ENCODE measurements around the gene SERINC2. TPM values are rescaled to one million over a fixed set of nuclear protein-coding genes. Genes with fewer than 3 reads are reported as not detected.

SERINC2 gene
- total and polyA plus RNA-seq, 4 donors, result 6.1 to 59.1 (median 38.8) TPM

- Histone ChIP-seq H3K9ac (ENCODE audit: insufficient read depth in 1 of 2, low read length in 2 of 2) (no peak overlapping the region), H3K4me3 (no peak overlapping the region), H3K27me3 (ENCODE audit: control insufficient read depth in 3 of 3, insufficient read depth in 3 of 3, low read length in 2 of 3) (peaks cover 0 to 2% (median 0%) of the 10 kb centered on the region in 3 donors), H3K4me1 (ENCODE audit: control insufficient read depth in 5 of 5, insufficient read depth in 5 of 5, low read length in 5 of 5) (peaks cover 0 to 11% (median 0%) of the 10 kb centered on the region in 5 donors), H3K27ac (ENCODE audit: low read depth in 1 of 2, low read length in 1 of 2) (no peak overlapping the region), H3K36me3 (ENCODE audit: control insufficient read depth in 4 of 4, insufficient read depth in 4 of 4, low read length in 4 of 4) (no peaks in the 10 kb centered on the region), H3K9me3 (ENCODE audit: control insufficient read depth in 4 of 4, insufficient read depth in 3 of 4, low read length in 3 of 4) (peaks cover 0 to 13% (median 9%) of the 10 kb centered on the region in 4 donors)
- WGBS, 2 donors, result 82 to 89% methylated on average over 8 of the region's 8 CpGs
- TF ChIP-seq CTCF (IDR thresholded peaks at IDR 0.05; ENCODE audit: control extremely low read depth, extremely low read depth), result no peak
- no peak for DNase-seq
- ATAC-seq (ENCODE audit: insufficient read depth, low FRiP score), result no peak
Measured at GRCh38 chr1:31453384-31454079, 40.5 kb downstream of the SERINC2 start.

- DNase-seq, result no peak
- Histone ChIP-seq H3K9ac (ENCODE audit: insufficient read depth in 1 of 2, low read length in 2 of 2) (no peak overlapping the region), H3K27me3 (ENCODE audit: control insufficient read depth in 3 of 3, insufficient read depth in 3 of 3, low read length in 2 of 3) (no peaks in the 10 kb centered on the region), H3K36me3 (ENCODE audit: control insufficient read depth in 4 of 4, insufficient read depth in 4 of 4, low read length in 4 of 4) (no peaks in the 10 kb centered on the region), H3K9me3 (ENCODE audit: control insufficient read depth in 4 of 4, insufficient read depth in 3 of 4, low read length in 3 of 4) (peaks cover 0 to 20% (median 16%) of the 10 kb centered on the region in 4 donors), H3K4me1 (ENCODE audit: control insufficient read depth in 5 of 5, insufficient read depth in 5 of 5, low read length in 5 of 5) (peaks cover 0 to 11% (median 0%) of the 10 kb centered on the region in 5 donors), H3K27ac (ENCODE audit: low read depth in 1 of 2, low read length in 1 of 2) (no peak overlapping the region), H3K4me3 (no peak overlapping the region)
- TF ChIP-seq CTCF (IDR thresholded peaks at IDR 0.05; ENCODE audit: control extremely low read depth, extremely low read depth), result no peak
- 94 to 98% methylated on average over 5 of the region's 5 CpGs for WGBS, 2 donors
- no peak for ATAC-seq (ENCODE audit: insufficient read depth, low FRiP score)
Measured at GRCh38 chr1:31458287-31458896, 45.4 kb downstream of the SERINC2 start.

- Histone ChIP-seq H3K36me3 (ENCODE audit: control insufficient read depth in 4 of 4, insufficient read depth in 4 of 4, low read length in 4 of 4) (no peaks in the 10 kb centered on the region), H3K9ac (ENCODE audit: insufficient read depth in 1 of 2, low read length in 2 of 2) (no peak overlapping the region), H3K27me3 (ENCODE audit: control insufficient read depth in 3 of 3, insufficient read depth in 3 of 3, low read length in 2 of 3) (no peaks in the 10 kb centered on the region), H3K4me1 (ENCODE audit: control insufficient read depth in 5 of 5, insufficient read depth in 5 of 5, low read length in 5 of 5) (peaks cover 0 to 4% (median 0%) of the 10 kb centered on the region in 5 donors), H3K27ac (ENCODE audit: low read depth in 1 of 2, low read length in 1 of 2) (no peak overlapping the region), H3K9me3 (ENCODE audit: control insufficient read depth in 4 of 4, insufficient read depth in 3 of 4, low read length in 3 of 4) (peaks cover 0 to 19% (median 13%) of the 10 kb centered on the region in 4 donors), H3K4me3 (no peak overlapping the region)
- TF ChIP-seq CTCF (IDR thresholded peaks at IDR 0.05; ENCODE audit: control extremely low read depth, extremely low read depth), result peak; percentile 5
- DNase-seq (no peak), ATAC-seq (ENCODE audit: insufficient read depth, low FRiP score) (no peak)
- WGBS, 2 donors, result 64 to 65% methylated on average over 6 of the region's 6 CpGs
Measured at GRCh38 chr1:31460027-31460426, 47.0 kb downstream of the SERINC2 start.

Measured in lung (tissue), 12 donors.